Stimulated activated CD8-positive, alpha-beta memory T cell treated with anti-CD3 and anti-CD28 coated beads, Interleukin-7, amount 100 ng/mL, for 48 hours (primary cell): Measurements from ENCODE around the gene INS.
"Not testable (repeated sequence)": the region's sequence is repeated elsewhere in the genome, so short reads cannot be mapped to it uniquely, and the experiment has no call there.

Source experiments
- DNase-seq, 2 donors: peaks; one replicate each; pipeline ENCODE4 v3.0.0-alpha.2; 2020; ENCODE audit warnings: low read depth in 1 of 2; ENCODE audit errors: extremely low read depth in 1 of 2

INS gene

DNA sequence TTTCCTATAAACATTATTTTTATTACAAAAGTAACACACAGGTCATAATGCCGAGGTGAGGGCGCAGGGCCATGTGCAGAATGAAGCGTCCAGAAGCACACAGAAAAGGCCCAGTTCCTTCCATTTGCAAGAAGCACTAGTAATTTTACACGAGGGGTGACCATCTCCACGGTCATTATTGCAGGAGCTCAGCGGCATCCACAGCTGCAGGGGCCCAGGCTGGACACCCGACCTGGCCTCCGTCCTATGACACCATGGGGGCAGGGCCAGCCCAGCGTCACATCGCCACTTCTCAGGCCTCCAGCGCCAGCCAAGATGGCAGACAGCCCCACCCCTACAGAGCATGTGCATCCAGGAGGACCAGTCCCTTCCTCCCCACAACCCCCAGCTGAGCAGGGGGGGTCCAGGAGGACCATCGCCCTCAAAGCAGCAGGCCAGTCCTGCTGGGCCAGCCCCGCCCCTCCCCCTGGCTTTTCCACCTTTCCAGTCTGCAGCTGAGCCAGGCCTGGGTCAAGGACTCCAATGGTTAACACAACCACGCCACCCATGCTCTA, 25.3 kb downstream of the INS start:
- DNase-seq: no peak

DNA sequence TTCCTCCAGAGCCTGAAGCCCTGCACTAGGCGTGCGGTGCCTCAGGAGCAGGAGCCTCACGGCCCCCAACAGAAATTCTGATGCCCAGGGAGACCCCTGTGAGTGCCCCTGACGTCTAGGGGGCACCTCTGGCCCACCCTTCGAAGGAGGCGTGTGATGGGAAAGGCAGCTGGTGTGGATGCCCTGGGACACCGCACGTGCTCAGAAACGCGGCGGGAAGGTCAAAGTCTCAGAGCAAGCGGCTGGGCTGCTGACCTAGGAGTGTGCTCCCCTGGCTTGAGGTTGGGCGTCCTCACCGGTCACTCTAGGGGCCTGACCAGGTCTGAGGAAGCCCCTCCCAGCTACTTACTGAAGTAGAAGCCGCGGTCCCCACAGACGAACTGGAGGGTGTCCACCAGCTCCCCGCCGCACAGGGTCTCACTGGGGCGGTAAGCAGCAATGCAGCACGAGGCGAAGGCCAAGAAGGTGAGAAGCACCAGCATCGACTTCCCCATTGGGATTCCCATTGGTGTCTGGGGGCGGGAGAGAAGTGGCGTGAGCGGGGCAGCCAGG, 25.9 kb downstream of the INS start:
- DNase-seq: no peak

DNA sequence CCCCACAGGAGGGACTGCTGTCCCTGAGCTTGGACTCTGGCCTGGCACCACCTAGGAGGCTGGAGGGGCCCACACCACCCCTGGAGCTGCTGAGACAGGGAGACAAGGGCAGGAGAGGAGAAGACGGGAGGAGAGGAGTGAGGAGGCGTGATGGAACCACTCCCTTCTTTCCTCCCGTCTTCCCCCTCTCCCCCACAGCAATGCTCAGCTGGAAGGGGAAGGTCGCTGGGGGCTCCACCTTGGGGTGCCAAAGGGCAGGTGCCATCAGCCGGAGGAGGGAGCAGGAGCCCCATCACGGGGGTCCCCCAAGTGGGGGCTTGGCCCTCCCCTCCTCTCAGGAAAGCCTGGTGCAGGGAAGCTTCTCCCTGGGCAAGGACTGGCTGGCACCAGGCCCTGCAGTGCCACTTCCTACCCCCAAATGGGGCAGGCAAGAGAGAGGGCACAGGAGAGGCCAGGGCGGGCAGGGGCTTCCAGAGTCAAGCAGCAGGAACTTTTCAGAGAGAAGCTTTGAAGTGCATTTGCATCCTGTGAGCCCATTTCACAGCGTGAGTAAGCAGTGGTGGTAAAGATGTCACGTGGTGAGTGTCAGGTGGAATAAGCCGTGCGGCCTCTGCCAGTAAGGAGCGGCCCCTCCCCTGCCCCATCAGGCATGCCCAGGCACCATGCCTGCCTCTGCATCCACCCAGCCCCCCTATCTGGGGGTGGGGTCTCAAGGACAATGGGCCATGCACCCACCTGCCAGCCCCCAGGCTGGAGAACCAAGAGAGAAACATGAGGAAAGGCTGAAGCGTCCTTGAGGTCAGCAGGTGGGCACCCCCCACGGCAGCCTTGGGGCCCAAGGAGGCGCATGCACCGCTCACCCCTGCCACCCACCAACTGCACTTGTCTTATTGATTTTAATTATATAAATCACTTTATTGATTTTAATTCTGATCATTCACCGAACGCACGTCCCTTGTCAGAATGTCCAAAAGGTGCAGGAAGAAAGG, 26.7 kb downstream of the INS start:
- no peak for DNase-seq

DNA sequence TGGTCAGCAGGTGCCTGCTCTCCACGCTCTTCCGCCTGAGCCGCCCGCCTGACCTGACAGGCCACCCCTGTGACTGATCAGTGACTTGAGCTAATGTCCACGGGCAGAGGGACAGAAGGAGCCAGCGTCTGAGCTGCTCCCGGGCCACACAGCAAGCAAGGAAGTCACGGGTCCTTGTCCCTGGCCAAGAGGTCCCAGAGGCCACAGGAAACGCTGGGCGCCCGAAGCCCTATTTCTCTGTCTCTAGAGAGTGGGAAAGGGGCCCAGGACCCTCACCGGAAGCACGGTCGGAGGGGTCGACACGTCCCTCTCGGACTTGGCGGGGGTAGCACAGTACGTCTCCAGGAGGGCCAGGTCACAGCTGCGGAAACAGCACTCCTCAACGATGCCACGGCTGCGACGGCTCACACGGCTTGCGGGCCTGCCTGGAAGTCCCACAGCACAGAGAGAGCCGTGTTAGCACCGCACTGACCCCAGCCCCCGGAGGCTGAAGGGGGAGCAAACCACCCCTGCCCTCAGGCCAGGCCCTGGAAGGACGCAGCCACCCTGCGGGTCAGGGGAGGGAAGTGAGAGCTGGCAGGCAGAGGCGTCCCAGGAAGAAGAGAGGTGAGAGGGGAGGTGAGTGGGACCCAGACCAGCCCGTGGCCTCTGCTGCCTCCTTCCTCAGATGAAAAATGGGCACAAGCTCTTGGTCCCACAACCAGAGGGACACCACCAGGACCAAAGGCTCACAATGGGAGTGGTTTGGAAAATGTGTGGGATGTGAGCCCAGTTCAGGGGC, 27.6 kb downstream of the INS start:
- no peak for DNase-seq

DNA sequence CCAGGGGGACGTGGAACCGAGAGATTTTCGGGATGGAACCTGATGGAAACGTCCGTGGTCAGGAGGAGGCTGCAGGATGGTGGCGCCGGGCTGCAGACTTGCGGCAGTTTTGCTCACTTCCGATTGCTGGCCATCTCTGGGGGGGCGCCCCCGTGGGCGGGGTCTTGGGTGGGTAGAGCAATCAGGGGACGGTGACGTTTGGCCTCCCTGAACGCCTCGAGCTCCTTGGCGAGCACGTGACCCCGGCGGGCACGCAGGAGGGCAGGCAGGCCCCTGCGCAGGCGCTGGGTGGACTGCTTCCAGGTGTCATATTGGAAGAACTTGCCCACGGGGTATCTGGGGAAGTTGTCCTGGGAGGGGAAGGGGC, 28.2 kb downstream of the INS start:
- no peak for DNase-seq

DNA sequence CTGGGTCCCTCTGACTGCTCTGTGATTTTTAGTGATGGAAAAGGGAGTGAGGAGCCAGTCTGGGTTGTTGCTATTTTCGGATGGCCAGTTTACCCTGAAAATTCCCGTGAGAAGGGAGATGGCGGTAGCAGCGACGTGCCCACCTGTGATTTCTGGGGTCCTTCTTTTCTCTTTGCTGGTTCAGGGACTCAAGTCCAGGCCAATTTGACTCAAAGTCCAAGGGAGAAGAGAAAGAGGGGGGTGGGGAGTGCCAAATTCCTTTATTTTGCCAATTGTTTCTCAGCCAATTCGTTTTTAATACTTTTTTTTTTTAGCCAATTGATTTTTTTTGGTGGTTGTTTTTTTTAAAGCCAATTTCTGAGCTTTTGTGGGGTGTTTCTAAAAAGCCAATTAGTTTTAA, 28.8 kb downstream of the INS start:
- no peak for DNase-seq

DNA sequence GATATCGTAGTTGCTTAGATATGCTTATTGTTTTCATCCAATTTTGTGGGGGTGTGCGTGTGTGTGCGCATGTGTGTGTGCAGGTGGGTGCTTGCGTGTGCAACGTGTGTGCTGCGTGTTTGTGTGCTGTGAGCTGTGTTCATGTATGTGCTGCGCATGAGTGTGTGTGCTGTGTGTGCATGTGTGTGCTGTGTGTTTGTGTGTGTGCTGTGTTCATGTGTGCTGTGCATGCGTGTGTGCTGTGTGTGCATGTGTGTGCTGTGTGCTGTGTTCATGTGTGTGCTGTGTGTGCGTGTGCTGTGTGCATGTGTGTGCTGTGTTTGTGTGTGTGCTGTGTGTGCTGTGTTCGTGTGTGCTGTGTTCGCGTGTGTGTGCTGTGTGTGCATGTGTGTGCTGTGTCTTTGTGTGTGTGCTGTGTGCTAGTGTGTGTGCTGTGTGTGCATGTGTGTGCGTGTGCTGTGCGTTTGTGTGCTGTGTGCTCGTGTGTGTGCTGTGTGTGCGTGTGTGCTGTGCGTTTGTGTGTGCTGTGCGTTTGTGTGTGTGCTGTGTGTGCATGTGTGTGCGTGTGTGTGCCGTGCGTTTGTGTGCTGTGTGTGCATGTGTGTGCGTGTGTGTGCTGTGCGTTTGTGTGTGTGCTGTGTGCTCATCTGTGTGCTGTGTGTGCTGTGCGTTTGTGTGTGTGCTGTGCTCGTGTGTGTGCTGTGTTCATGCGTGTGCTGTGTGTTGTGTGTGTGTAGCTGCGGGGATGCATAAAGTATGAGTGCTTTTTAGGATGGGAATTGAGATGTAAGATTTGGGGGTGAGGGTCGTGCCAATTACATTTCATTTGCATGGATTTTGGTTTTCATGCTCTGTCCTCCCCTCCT, 29.4 kb downstream of the INS start:
- DNase-seq: no peak

DNA sequence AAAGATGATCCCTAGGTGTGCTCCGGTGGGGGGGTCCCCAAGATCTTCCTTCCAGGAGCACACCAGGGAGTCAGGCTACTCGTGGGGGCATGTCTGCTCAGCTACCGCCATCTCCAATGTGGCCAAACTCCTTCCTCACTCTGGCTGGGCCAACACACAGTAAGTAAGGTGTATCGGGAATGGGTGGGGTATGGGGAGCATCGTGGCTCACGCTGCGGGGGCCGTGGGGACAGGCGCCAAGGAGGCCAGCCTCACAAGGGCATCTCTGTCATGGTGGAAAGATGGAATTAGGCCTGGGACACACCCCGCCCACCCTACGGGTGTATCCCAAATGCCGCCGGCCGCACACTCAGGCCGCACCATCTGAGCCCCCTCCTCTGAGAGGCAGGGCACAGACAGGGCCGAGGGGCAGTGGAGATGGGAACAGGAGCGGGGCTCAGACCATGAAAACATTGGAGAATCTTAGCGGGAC, 30.1 kb downstream of the INS start:
- DNase-seq: no peak

DNA sequence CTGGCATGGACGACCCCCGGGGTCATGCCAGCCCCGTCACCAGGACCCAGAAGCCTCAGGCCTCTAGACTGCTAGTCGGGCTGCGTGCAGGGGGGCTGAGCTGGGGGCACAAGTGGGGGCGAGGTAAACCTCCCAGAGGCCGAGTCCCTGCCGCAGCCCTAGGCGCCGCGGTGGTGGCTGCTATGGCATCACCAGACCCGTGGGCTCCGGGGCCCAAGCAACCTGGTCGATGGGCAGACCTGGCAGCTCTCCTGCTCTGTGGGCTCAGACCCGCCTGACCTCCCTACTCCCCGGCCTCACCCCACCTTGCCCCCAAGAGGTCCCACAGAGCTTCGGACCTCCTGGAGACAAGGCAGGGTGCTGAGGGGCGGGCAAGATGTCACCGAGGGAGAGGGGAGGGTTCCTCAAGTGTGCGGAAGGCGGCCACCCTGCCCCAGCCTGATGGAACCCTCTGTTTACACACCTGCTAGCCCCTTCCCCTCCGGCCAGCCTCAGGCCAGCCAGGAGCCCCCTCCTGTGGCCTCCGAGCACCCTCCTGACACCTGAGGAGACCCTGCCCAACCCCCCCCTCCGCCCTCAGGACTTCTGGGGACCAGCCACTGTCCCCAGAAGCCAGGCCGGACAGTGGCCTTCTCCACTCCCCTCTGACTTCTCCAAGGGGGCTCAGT, 31.2 kb downstream of the INS start:
- no peak for DNase-seq

DNA sequence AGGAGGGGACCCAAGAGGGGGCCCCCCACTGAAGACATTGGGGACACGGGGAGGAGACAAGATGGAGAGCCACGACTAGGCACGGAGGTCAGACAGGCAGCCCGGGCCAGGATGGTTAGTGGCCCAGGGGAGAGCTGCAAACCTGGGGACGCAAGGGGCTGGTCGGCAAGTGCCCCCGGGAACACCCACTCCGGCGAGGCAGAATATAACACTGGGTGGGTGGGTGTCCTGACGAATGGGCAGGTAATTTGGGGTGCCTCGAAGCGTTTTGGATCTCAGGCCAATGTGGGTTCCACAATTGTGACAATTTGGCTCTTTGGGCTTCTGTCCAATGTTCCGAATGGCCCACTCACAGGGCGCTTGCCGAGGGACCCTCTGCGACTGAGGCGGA, 31.7 kb downstream of the INS start:
- DNase-seq: no peak

DNA sequence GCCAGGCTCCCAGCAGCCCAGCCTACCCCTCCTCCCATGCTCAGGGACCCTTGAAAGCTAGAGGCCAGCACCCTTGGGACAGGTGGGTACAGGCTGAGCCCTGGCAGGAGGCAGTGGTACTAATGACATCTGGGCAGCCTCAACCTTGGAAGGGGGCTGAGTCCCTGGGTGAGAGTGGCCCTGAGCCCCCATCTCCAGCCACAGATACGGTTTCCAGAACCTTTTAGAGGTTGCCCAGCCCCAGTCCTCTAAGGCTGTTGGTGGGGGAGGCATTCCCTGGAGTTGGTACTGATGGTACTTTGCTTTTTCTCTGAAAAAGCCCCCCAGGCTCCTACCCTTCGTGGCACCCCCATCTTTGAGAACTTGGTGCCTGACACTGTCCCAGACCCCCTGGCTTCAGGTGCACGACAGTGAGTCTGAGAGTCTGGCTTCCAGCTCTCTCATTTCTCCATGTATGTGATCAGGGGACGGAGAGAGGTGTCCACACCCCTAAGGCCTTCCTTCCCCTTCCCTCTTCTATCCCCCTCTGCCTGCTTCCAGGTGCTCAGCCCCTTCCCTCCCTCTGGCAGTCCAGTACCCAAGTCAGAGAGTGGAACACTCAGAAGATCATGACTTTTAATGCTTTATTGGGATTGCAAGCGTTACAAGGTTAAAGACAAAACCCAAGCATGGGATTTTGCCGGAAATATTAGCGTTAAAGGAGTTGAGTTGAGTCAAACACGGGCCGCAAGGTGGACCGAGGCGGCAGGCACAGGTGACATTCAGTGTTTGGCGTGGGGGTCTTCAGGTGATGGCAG, 32.3 kb downstream of the INS start:
- DNase-seq: no peak

DNA sequence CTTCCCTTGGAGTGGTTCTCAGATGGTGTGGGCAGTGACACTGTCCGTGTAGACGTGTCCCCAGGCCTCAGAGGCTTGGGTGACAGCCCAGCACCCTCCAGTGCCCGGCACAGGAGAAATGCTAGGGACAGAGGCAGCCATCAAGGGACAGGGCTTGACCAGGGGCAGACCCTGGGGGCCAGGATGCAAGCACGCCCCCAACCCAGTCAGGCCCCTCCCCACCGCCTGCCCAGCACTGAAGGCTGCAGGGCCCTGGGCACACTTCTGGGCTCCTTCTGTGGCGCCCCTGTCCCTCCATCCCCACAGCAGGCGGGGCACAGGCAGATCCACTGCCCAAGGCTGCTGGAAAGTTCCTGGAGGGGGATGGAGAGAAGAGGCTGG, 32.9 kb downstream of the INS start:
- DNase-seq: no peak

DNA sequence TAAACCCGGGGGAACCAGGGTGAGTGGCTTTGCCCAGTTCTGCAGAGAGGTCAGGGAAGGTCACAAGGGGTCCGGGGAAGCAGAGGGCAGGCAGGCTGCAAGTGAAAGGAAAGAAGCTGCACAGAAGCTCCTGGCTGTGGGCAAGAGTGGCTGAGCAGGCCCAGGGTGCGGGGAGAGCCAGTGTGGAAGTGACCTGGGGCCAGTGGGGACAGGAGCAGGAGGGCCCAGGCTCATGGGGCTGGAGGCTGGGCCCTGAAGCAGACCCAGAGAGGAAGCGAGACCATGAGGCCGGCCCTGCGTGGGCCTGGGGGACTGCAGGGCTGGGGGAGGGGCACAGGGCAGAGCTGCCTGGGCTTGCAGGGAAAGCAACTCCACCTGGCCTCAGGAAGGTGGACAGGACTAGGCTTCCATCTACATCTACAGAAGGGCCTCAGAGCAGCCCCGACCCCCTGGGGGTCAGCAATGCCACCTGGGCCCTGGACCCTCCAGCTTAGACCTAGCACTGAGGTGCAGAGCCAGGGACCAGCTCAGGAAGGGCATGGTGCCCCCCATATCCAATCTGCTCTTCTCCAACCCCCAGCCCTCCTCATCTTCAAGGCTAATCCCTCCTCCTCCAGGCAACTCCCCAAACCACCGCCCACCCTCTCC, 33.4 kb downstream of the INS start:
- DNase-seq: no peak

DNA sequence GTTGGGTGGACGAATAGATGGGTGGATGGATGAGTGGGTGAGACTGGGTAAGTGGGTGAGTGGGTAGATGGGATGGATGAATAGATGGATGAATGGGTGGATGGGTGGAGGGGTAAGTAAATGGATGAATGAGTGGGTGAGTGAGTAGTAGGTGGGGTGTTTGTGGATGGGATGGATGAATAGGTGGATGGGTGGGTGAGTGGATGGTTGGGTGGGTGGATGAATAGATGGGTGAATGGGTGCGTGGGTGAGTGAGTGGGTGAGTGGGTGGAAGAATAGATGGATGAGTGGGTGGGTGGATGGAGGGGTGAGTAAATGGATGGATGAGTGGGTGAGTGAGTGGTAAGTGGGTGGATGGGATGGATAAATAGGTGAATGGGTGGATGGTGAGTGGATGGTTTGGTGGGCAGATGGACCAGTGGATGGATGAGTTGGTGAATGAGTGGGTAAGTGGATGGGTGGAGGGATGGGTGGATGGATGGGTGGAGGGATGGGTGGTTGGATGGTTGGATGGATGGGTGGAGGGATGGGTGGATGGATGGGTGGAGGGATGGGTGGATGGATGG, 34.4 kb downstream of the INS start:
- no peak for DNase-seq

DNA sequence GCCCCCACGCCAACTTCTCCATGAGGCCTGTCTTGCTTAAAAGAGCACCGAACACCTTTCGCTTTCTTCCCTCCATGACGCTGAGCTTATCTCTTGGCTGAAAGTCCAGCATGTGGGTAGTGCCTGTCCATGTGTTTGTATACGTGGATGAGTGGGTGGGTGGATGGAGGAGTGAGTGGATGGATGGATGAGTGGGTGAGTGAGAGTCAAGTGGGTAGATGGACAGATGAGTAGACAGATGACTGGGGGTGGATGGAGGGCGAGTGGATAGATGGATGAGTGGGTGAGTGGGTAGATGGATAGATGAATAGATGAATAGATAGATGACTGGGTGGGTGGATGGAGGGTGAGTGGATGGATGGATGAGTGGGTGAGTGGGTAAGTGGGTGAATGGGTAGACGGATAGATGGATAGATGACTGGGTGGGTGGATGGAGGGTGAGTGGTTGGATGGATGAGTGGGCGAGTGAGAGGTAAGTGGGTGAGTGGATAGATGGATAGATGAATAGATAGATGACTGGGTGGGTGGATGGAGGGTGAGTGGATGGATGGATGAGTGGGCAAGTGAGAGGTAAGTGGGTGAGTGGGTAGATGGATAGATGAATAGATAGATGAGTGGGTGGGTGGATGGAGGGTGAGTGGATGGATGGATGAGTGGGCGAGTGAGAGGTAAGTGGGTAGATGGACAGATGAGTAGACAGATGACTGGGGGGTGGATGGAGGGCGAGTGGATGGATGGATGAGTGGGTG, 36.1 kb downstream of the INS start:
- not testable (repeated sequence) for DNase-seq

DNA sequence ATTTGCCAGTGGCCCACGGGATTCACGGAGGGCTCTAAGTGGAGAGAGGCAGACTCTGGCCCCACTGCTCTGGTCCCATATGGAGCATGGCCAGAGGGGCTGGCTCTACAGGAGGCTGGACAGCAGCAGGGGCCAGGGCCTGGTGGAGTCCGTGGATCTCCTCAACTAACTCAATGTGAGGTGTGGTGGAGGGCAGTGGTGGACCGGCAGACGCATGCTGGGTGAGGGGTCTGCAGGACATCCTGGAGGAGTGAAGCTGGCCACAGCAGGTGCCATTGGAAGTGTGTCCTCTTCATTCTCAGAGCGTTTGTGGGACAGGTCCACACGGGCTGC, 37.4 kb downstream of the INS start:
- no peak for DNase-seq

DNA sequence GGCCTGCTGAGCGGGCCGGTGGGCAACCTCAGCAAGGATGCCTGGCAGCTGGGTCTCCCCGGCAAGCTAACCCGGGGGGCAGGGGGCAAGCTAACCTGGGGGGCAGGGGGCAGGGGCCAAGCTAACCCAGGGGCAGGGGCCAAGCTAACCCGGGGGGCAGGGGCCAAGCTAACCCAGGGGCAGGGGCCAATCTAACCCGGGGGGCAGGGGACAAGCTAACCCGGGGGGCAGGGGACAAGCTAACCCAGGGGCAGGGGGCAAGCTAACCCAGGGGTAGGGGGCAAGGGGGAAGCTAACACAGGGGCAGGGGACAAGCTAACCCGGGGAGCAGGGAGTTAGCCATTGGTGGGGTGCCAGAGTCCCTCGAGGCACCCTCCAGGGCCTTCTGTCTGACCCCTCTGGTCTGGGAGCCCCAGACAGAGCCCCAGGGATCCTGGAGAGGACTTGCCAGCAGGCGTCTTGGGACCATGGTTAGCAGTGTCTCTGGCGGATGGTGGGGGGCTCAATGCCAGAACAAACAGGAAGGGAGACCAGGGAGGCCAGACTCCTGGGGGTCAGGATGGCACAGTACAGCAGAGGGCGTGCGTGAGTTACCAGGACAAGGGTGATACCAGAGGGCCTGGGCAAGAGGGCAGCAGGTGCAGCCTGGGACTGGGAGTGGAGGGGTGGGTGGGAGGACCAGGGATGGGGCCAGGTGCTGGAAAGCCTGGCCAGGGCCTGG, 37.9 kb downstream of the INS start:
- no peak for DNase-seq
